Right renal pelvis (tissue), 4 donors: Measurements from ENCODE around the gene WDR38. TPM values are rescaled to one million over a fixed set of nuclear protein-coding genes. Genes with fewer than 3 reads are reported as not detected.

Experiments used
- DNase-seq, 4 donors: peaks; one replicate each; pipeline ENCODE4 v3.0.0-alpha.2; 2013; ENCODE audit warnings: low read depth in 4 of 4, low spot score in 3 of 4, missing footprints in 1 of 4
- polyA plus RNA-seq, 4 donors: library from polyadenylated mRNA; unstranded; fragments of 120-200 nt; gene quantifications; one replicate each; pipeline ENCODE4 v1.2.1, GENCODE V29; 2013; ENCODE audit not compliant: insufficient read length in 4 of 4

The WDR38 gene, protein sequence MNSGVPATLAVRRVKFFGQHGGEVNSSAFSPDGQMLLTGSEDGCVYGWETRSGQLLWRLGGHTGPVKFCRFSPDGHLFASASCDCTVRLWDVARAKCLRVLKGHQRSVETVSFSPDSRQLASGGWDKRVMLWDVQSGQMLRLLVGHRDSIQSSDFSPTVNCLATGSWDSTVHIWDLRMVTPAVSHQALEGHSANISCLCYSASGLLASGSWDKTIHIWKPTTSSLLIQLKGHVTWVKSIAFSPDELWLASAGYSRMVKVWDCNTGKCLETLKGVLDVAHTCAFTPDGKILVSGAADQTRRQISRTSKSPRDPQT
- under 1 TPM; 0.27 to 0.48 (median 0.38) TPM for polyA plus RNA-seq

DNA sequence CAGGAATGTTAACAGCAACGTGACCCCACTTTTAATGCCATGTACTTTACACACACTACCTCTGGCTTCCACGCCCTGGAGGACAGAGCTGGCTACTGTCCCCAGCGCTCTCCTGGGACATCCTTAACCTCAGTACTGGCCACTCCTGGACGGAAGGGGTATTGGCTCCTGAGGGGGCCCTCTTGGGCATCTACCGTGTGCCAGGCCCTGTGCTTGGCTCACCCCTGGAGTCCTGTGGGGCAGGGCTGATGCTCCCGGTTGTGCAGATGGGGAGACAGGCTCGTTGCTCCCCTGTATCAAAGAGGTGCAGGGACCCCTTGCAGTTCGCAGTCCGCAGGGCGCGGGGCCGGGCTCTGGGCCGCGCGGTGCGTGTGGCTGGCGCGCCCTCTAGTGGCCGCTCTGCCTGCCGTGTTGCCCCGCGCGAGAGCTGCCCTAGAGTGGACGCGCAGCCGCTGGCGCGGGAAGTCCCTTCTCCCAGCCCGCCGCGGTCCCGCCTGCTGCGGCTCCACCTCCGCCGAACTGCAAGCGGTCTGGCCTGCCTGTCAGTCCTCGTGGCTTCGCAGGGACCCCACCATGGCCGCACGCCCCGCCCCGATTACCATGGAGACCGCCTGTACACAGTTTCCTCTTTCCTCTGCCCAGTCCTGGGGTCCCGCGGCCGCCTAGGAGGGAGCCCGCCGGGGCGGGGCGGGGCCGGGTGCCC lies at the start of gene WDR38:
TSS of gene WDR38 (plus strand) at position 632 of the 703 bp plus-strand sequence. CDS start 72 bp downstream, outside the sequence.
- DNase-seq = peak in 1 of 4 donors; percentile 65

DNA sequence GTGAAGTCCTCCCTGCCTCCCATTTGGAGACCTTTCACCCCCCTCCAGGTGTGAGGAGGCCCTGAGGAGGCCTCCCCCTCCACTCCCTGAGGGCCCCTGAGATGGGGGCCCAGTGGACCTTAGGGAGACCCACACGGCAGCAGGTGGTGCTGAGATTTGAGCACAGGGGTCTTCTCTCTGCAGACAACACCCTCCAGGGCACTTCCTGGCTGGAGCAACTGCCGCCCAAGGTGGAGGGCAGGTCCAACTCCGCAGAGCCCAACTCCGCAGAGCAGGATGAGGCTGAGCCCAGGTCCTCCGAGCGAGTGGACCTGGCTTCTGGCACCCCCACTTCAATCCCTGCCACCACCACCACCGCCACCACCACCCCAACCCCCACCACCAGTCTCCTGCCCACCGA lies 49.3 kb upstream of the WDR38 start:
- DNase-seq = no peak

DNA sequence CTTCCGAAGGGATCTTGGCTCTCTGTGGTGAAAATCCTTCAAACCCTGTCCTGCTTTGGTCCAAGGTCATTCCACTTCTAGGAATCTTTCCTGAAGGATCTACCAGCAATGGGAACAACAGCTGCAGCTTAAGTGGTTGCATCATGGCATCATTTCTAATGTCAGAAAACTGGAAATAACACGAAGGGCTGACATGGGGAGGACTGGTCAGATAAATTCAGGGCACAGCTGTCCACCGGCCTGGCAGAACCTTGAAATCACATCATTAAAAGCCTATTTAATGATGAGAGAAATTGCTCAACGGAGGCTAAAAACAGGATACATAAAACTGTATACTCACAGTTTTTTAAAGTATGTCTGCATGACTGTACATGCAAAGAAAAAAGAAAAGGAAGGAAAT lies 48.1 kb upstream of the WDR38 start:
- no peak for DNase-seq

DNA sequence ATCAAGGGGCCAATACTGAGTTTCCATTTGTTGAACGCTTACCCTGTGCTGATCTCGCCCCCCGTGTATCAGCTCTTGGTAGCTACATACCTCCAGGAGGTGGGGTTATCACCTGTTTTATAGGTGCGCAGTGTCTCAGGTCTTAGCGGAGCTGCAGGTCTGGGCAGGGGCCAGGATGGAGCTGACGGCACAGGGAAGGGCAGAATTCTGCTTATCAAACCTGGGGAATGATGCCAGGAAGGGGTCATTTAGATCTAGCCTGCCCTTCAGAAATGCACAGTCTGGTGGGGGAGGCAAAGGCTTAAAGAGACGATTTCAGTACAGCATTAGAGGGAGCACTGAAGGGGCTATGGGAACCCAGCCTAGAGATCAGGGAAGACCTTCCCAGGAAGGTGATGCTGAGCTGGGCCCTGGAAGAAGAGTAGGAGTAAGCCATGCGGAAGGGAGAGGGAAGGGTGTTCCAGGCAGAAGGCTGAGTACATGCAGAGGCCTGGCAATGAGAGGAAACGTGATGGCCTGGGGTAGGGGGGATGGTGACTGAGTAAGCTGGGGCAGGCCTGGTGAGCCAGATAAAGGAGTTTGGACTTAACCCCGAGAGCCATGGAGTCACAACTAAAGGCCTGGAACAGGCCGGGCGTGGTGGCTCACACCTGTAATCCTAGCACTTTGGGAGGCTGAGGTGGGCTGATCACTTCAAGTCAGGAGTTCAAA lies 44.9 kb upstream of the WDR38 start:
- no peak for DNase-seq

DNA sequence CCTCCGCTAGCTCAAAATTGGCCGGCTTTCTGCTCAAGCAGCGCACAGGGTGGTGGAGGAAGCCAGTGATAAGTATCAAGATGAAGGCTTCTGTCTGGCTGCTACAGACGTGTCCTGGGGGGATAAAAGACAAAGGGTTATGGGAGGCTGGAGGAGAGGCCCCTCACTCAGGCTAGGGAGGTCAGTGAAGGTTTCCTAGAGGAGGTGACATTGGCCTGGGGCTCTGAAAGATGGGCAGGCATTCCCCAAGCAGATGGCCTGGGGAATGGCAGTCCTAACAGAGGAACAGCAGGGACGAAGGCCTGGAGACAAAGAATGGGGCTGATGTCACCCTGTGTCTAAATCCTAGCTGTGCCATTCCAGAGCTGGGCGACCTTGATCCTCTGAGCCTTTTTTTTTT lies 44.0 kb upstream of the WDR38 start:
- no peak for DNase-seq

DNA sequence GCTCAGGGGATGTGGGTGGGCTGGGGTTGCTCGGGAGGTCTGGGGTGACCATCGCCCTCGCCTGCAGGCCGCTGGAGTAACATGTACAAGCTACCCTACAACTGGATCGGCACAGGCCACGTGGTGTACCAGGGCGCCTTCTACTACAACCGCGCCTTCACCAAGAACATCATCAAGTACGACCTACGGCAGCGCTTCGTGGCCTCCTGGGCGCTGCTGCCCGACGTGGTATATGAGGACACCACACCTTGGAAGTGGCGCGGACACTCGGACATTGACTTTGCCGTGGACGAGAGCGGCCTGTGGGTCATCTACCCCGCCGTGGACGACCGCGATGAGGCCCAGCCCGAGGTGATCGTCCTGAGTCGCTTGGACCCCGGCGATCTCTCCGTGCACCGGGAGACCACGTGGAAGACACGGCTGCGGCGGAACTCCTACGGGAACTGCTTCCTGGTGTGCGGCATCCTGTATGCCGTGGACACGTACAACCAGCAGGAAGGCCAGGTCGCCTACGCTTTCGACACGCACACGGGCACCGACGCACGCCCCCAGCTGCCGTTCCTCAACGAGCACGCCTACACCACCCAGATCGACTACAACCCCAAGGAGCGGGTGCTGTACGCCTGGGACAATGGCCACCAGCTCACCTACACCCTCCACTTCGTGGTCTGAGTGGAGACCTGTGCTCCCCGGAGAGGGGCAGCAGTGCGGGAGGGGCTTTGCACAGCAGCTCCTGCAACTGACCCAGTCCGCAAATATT lies 43.3 kb upstream of the WDR38 start:
- no peak for DNase-seq

DNA sequence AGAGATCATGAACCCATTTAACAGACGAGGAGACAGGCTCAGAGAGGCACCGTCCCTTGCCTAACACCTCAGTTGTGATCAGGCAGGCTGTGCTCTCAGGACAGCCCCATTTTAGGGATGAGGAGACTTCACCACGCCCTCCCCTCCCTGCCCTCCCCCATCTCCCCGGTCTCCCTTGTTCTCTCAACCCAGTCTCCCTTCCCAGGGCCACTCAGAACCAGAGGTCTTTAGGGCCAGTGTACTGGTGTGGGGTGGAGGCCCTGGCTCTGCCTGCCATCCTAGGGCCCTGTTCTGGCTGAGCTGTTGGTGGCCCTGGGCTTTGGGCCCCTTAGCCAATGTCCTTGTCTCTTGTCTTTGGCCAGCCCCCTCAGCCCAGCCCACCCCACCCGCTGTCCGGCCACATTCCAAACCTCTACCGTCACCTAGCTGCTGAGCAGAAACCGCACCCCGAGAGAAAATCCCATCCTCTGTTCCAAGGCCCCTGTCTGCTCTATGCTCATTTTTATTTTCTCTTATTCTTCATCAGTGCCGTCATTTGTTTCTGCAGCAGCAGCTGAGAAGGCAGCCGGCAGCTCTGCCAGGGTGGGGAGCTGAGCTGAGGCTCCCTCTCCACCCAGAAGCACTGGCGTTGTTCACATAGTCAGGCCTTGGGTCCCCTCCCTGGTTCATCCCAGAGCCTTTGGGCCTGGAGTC lies 42.5 kb upstream of the WDR38 start:
- DNase-seq = no peak

DNA sequence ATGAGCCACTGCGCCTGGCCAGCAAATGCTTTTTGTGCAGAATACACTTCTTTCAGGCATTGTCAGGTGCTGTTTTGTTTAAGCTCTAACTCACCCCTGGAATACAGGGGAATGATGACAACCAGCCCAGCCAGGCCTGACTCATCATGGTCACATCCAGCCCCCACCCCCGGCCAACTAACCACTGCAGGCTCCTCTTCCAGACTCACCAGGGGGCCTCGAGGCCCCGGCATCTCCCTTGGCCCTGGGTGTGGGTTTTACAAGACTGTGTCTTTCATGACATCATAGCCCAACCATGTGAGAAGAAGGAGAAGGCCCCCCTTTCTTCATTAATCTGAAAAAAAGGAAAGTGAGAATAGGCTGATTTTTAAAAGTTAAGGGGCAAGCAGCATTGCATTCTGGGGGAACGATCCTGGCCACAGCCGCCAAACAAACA lies 40.8 kb upstream of the WDR38 start:
- no peak for DNase-seq

DNA sequence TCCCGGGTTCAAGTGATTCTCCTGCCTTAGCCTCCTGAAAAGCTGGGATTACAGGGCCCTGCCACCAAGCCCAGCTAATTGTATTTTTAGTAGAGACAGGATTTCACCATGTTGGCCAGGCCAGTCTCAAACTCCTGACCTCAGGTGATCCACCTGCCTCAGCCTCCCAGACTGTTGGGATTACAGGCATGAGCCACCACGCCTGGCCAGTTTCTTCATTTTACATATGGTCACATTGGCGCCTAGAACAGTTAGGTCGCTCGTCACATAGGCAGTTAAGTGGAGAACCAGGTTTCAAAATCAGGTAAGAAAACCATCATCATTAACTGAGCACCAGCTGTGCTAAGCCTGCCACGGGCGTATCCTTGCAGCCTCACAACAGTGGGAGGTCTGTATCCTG lies 40.2 kb upstream of the WDR38 start:
- DNase-seq = no peak

DNA sequence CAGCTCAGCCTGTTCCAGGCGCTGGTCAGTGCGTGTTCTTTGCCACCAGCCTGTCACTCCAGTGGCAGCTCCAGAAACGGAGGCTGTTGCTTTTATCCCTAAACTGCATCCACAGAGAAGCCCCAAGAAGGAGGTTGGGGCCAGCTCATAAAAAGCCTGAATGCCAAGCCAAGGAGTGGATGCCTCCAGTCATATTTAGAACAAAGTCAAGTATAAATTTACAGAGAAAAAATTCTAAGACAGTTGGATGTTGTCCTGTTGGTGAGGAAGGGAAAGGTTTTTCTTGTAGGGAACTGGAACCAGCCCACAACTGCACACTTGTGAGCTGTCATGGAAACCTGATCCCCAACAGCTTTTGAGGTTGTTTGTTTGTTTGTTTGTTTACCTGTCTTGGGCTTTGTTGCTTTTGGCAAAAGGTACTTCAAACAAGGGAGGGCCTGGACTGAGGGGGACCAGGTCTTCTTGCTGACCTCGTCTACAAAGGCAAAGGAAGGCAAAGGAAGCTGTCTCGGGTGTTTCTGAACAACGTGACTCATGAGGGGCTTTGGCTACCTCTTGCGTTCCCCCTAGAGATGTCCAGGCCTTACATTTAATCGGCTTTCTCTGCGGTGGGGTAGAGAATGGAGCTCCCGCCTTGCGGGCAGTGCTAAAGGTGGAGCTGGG lies 39.6 kb upstream of the WDR38 start:
- DNase-seq = no peak

DNA sequence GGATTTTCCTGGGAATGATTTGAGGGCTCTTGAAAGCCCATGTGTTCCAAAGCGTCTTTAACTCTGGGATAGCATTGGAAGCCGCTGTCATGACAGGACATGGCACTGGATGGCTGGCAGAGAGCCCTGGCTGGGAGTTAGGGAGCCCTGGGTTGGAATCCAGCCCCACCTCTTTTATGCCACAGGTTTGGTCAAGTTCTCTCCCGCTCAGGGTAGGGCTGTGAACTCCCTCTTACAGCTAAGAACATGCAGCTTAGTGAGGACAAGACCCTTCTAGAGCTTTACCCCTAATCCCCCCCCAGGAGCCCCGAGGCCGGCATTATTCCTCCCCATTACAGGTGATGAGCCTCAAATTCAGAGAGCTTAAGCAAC lies 39.1 kb upstream of the WDR38 start:
- no peak for DNase-seq

DNA sequence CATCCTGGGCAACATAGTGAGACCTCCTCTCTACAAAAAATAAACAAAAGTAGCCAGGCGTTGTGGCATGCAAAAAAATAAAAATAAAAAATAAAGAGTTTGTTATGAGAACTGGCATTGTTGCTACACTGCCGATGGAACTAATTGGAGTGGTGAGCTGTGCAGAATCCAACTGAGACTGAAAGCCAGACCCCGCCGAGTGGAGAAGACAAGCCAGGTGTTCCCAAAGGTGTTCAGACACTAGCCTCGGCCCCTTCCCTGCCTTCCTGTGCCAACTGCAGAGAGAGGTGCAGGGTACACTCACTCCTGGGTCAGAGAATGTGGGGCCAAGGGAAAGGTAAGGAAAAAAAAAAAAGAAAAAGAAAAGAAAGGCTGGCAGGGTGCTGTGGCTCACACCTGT lies 37.7 kb upstream of the WDR38 start:
- no peak for DNase-seq

DNA sequence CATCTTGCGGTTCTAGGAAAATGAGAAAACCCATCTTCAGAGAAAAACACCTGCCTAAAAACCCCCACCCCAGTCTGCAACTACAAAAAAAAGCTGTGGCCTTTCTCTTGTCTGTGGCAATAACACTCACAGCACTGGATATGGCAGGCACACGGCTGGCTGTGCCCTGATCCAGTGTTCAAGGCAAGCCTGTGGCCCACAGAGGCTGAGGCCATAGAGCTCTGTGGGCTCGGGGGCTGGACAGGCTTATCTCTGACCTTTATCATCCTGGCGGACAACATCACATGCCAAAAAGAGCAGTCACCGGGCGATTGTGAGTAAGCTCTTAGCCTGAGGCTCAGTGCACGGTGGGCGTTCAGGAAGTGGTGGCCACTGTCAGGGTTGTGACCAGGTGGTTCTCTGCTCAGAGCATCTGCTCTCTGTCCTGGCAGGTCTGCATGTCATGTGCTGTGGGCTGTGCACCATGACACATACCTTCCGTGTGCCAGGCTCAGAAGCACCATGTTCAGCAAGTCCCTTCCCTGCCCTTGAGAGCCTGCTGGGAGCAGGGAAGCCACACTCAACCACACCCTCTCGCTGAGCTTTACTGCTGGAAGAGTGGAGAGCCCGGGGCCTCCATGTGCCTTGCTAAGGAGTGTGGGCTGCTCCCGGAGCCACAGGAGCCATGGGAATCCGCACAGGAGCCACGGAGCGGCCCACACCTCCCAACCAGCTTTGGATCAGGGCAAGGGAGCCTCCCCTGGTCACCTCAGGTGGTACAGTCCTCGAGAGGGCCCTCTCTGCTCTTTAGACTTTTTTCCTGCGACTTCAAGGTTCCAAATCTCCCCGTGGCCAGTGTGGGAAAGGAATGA lies 34.6 kb upstream of the WDR38 start:
- no peak for DNase-seq

DNA sequence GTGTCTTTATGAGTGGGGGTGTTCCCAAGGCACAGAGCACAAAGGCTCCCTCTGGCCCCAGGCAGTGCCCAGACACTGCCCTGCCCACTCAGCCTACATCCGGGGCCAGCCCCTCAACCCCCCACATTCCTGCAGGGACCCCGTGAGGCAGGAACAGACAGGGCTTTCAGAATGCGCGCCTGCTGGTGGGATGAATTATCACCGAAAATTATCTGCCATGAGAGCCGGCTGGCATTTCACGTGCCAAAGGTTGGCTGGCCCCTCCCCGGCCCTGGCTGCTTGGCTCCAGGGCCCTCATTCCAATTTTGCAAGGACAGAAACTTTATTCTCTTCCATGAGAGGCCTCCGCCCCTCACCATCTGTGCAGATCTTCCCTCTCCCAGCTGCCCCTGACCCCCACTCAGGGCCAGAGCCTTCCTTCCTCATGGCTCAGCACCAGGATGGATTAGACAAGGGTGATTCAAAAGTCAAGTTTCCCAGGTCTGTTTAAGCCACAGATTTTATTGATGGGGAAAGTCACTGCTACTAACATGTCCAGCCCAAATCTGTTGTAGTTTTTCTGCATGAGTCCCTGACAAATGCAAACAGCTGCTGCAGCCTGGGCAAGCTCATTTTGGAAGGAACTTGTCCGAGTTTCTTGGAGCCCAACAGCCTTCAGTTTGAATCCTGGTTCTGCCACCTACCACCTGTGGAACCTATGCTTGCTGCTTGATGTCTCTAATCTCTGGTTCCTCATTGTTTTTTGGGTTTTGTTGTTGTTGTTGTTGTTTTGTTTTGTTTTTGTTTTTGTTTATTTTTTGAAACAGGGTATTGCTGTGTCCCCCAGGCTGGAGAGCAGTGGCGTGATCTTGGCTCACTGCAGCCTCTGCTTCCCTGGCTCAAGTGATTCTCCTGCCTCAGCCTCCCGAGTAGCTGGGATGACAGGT lies 32.3 kb upstream of the WDR38 start:
- DNase-seq = no peak

DNA sequence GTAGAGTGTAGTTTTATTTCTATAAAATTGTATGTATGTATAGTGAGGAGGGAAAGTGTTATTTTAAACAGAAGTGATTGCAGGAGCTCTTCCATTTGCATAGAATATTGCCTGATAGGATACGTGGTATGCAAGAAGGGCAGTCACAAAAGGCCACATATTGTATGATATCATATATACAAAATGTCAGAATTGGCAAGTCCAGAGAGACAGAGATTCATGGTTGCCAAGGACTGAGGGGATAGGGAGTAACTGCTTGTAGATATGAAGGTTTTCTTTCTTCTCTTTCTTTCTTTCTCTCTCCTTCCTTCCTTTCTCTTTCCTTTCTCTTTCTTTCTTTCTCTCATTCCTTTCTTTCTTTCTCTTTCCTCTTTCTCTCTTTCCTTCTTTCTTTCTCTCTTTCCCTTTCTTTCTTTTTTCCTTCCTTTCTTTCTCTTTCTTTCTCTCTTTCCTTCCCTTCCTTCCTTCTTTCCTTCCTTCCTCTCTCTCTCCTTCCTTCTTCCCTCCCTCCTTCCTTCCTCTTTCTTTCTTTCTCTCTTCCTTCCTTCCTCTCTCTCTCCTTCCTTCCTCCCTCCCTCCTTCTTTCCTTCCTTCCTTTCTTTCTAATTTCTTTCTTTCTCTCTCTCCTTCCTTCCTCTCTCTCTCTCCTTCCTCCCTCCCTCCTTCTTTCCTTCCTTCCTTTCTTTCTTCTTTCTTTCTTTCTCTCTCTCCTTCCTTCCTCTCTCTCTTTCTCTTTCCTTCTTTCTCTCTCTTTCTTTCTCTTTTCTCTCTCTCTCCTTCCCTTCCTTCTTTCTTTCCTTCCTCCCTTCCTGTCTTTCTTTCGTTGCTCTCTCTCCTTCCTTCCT lies 24.5 kb upstream of the WDR38 start:
- DNase-seq = no peak

DNA sequence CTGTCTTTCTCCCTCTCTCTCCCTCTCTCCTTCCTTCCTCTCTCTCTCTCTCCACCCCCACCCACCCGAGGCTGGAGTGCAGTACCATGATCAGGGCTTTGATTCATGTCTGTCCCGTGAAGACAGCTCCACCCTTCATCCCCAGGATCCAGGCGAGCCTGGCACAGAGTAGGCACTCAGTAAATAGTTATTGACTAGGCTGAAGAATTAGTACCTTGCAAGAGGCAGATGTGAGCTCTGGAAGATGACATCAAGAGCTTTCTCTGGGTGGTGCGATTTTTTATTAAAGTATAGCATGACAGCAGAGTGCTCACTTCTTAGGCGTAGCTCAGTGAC lies 24.0 kb upstream of the WDR38 start:
- no peak for DNase-seq

DNA sequence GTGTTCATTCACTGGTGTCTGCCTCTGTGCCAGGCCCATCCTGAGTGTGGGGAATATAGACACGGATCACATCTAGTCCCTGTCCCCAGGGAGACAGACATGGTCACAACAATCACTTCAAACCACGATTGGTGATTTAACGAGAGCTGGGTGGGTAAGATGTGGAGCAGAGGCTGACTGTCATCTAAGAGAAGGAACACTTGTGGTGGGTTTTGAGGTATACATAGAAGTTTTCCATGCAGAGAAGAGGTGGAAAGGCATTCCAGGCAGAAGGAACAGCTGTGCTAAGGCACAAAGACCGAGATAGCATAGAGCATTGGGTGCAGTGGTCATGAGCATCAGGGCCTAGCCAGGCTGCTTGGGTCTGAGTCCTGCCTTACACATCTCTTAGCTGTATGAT lies 22.7 kb upstream of the WDR38 start:
- DNase-seq = no peak
